Caco-2 (cell line): ENCODE results near the gene BAHCC1. TPM values are rescaled to one million over a fixed set of nuclear protein-coding genes. Genes with fewer than 3 reads are reported as not detected.

Source experiments
- BruUV-seq: library from RNA; stranded (reverse); fragments of 400-500 nt; replicated peaks from 2 replicates; lab custom pipeline; 2021; lab: Mats Ljungman, UMichigan
- CTCF ChIA-PET: fragments of 300-600 bp; sonication (Branson Sonifier 250); formaldehyde crosslinking; loops from one replicate; lab custom pipeline; 2022; ENCODE audit warnings: antibody characterized with exemption; lab: Charles Lee
- POLR2A ChIA-PET: fragments of 300-600 bp; sonication (Branson Sonifier 250); formaldehyde crosslinking; loops from one replicate; lab custom pipeline; 2022; ENCODE audit warnings: antibody characterized with exemption; lab: Charles Lee
- DNase-seq, 2 experiments: peaks; one replicate each; pipeline versions ENCODE4 v3.0.0 to v3.0.0-alpha.2; 2020 to 2022
- H3K27me3 ChIP-seq: replicated peaks from 2 replicates; pipeline ENCODE4 v1.6.0; 2011; ENCODE audit warnings: low read length; ENCODE audit not compliant: control insufficient read depth, insufficient read depth
- H3K36me3 ChIP-seq: 2 replicates; pipeline ENCODE4 v1.5.1; 2011; ENCODE audit warnings: low read length; ENCODE audit not compliant: control insufficient read depth, insufficient read depth
- H3K4me1 ChIP-seq: fragments of 250-450 bp; sonication (Bioruptor Pico); 2 replicates; pipeline ENCODE4 v1.5.1; 2020; ENCODE audit warnings: mild to moderate bottlenecking
- H3K4me3 ChIP-seq: 2 replicates; pipeline ENCODE4 v1.5.1; 2011; ENCODE audit warnings: low read depth, mild to moderate bottlenecking, control low read depth, low read length
- H3K9me3 ChIP-seq: fragments of 250-450 bp; sonication (Bioruptor Pico); 2 replicates; pipeline ENCODE4 v1.5.1; 2020; ENCODE audit warnings: mild to moderate bottlenecking, moderate library complexity
- H3K27ac Mint-ChIP-seq: one replicate; pipeline ENCODE4 v1.8.0; 2022; ENCODE audit warnings: mixed read lengths; ENCODE audit not compliant: unreplicated experiment
- H3K27me3 Mint-ChIP-seq: one replicate; pipeline ENCODE4 v1.8.0; 2022; ENCODE audit warnings: mixed read lengths; ENCODE audit not compliant: insufficient read depth, unreplicated experiment
- H3K36me3 Mint-ChIP-seq: one replicate; pipeline ENCODE4 v1.8.0; 2022; ENCODE audit warnings: mild to moderate bottlenecking, mixed read lengths; ENCODE audit not compliant: insufficient read depth, unreplicated experiment
- H3K4me1 Mint-ChIP-seq: one replicate; pipeline ENCODE4 v1.8.0; 2022; ENCODE audit warnings: low read depth, mixed read lengths; ENCODE audit not compliant: unreplicated experiment
- H3K4me3 Mint-ChIP-seq: one replicate; pipeline ENCODE4 v1.8.0; 2022; ENCODE audit warnings: mild to moderate bottlenecking, moderate library complexity, mixed read lengths; ENCODE audit not compliant: unreplicated experiment
- H3K9me3 Mint-ChIP-seq: one replicate; pipeline ENCODE4 v1.8.0; 2022; ENCODE audit warnings: mixed read lengths; ENCODE audit not compliant: unreplicated experiment
- CTCF ChIP-seq, 2 experiments: fragments of 200-600 bp in 1 of 2; IDR thresholded peaks; 1 replicate in 1 of 2; 2 replicates in 1 of 2; pipeline versions ENCODE4 v1.5.1 to v1.8.0; 2011 to 2022; ENCODE audit warnings: antibody characterized with exemption in 1 of 2, control low read depth in 1 of 2, inconsistent platforms in 1 of 2, low read depth in 1 of 2, low read length in 1 of 2, mild to moderate bottlenecking in 1 of 2, moderate library complexity in 1 of 2; ENCODE audit not compliant: insufficient read depth in 1 of 2, severe bottlenecking in 1 of 2, unreplicated experiment in 1 of 2
- intact Hi-C: fragments of 100-400 bp; cut with micrococcal nuclease; formaldehyde crosslinking; loops from one replicate; pipeline ENCODE4 v1.10.0; 2022; ENCODE audit not compliant: unreplicated experiment
- total RNA-seq: library from RNA; stranded (reverse); gene quantifications from 2 replicates; pipeline ENCODE4 v1.2.3, GENCODE V29; 2022

BAHCC1 gene
- total RNA-seq, 1 experiment from 2014 or later = 10.2 TPM

- Mint-ChIP-seq H3K9me3 (no peaks in the 10 kb centered on the region), H3K36me3 (peaks cover 87% of the 10 kb centered on the region), H3K27ac (peak overlapping the region; percentile 77), H3K27me3 (no peaks in the 10 kb centered on the region), H3K4me3 (peak overlapping the region; percentile 92), H3K4me1 (peaks cover 27% of the 10 kb centered on the region)
- no TSS peak for BruUV-seq
- H3K9me3 ChIP-seq = no peaks in the 10 kb centered on the region
- TF ChIP-seq CTCF (IDR thresholded peaks at IDR 0.05; ENCODE audit: insufficient read depth in 1 of 2, low read depth in 1 of 2, low read length in 1 of 2, severe bottlenecking in 1 of 2, unreplicated experiment in 1 of 2) = no peak
- peaks cover 33% of the 10 kb centered on the region for H3K4me1 ChIP-seq
- peak overlapping the region; percentile 72 for H3K4me3 ChIP-seq
- CTCF ChIA-PET = no interaction called here
- intact Hi-C loops = loop anchor here (10.0 kb wide), 1 partner anchor 117 kb away; the partner anchor contains the start of gene BAHCC1
- POLR2A ChIA-PET = interaction anchor here (1.0 kb wide), 2 partner anchors 8 to 273 kb away, joined by 3 to 4 read pairs; partner anchors contain the start of gene TEPSIN
- no peaks in the 10 kb centered on the region for H3K27me3 ChIP-seq
- no peak for DNase-seq
- H3K36me3 ChIP-seq = peaks cover 17% of the 10 kb centered on the region
Observed at GRCh38 chr17:81511554-81511803, 116.2 kb downstream of the BAHCC1 start.

GRCh38 chr17:81511804-81512561 lies 116.7 kb downstream of the BAHCC1 start:
- DNase-seq = peak in 1 of 2 experiments; percentile 45
- ChIA-PET POLR2A (interaction anchor here (0.7 to 2.3 kb wide), 6 partner anchors 12 to 289 kb away, joined by 3 to 10 read pairs (median 7); partner anchors contain the start of genes NDUFAF8 and TEPSIN), CTCF (no interaction called here)
- peaks cover 32% of the 10 kb centered on the region for H3K4me1 Mint-ChIP-seq
- peak overlapping the region; percentile 77 for H3K27ac Mint-ChIP-seq
- H3K4me3 Mint-ChIP-seq = peak overlapping the region; percentile 92
- Histone ChIP-seq H3K4me3 (peak overlapping the region; percentile 72), H3K4me1 (peaks cover 34% of the 10 kb centered on the region), H3K9me3 (no peaks in the 10 kb centered on the region), H3K27me3 (no peaks in the 10 kb centered on the region), H3K36me3 (peaks cover 18% of the 10 kb centered on the region)
- intact Hi-C loops = loop anchor here (10.0 kb wide), 1 partner anchor 117 kb away; the partner anchor contains the start of gene BAHCC1
- no peaks in the 10 kb centered on the region for H3K27me3 Mint-ChIP-seq
- H3K36me3 Mint-ChIP-seq = peaks cover 82% of the 10 kb centered on the region
- TSS peak; percentile 61 for BruUV-seq
- no peak for TF ChIP-seq CTCF (IDR thresholded peaks at IDR 0.05; ENCODE audit: insufficient read depth in 1 of 2, low read depth in 1 of 2, low read length in 1 of 2, severe bottlenecking in 1 of 2, unreplicated experiment in 1 of 2)
- no peaks in the 10 kb centered on the region for H3K9me3 Mint-ChIP-seq

GRCh38 chr17:81512562-81513371 lies 117.5 kb downstream of the BAHCC1 start, which contains the start of gene ACTG1:
TSS of gene ACTG1 (minus strand) at chr17:81512799. CDS start at chr17:81512354, 445 bp downstream.
- no peak for TF ChIP-seq CTCF (IDR thresholded peaks at IDR 0.05; ENCODE audit: insufficient read depth in 1 of 2, low read depth in 1 of 2, low read length in 1 of 2, severe bottlenecking in 1 of 2, unreplicated experiment in 1 of 2)
- Mint-ChIP-seq H3K4me3 (peak within 1 kb of the TSS; percentile 92), H3K9me3 (no peaks in the 10 kb centered on the region), H3K27ac (peak within 1 kb of the TSS; percentile 96), H3K36me3 (peaks cover 76% of the 10 kb centered on the region), H3K27me3 (no peaks in the 10 kb centered on the region), H3K4me1 (peaks cover 32% of the 10 kb centered on the region)
- no peaks in the 10 kb centered on the region for H3K9me3 ChIP-seq
- POLR2A ChIA-PET = interaction anchor here (0.5 to 2.3 kb wide), 12 partner anchors 11 to 422 kb away, joined by 3 to 10 read pairs (median 4); partner anchors contain the start of genes NDUFAF8, SLC38A10 and TEPSIN
- H3K27me3 ChIP-seq = no peaks in the 10 kb centered on the region
- peaks cover 18% of the 10 kb centered on the region for H3K36me3 ChIP-seq
- intact Hi-C loops = loop anchor here (10.0 kb wide), 1 partner anchor 118 kb away; the partner anchor contains the start of gene BAHCC1
- H3K4me1 ChIP-seq = peaks cover 34% of the 10 kb centered on the region
- peak; percentile 93 to 96 for DNase-seq
- CTCF ChIA-PET = interaction anchor here (1.3 kb wide), 1 partner anchor 28 kb away, joined by 3 read pairs; no protein-coding TSS in a partner anchor
- H3K4me3 ChIP-seq = peak within 1 kb of the TSS; percentile 72
- BruUV-seq = no TSS peak
